DOHH2 (cell line): ENCODE data around the gene RIC8A.

Source experiments
- CTCF ChIP-seq: fragments of 200-600 bp; sonication (generic); IDR thresholded peaks from one replicate; pipeline ENCODE4 v1.5.1; 2014; ENCODE audit warnings: antibody characterized with exemption, mild to moderate bottlenecking, low read depth, low read length; ENCODE audit not compliant: poor library complexity, severe bottlenecking
- EZH2phosphoT487 ChIP-seq: fragments of 200-600 bp; sonication (generic); IDR thresholded peaks from 2 replicates; pipeline ENCODE4 v1.6.1; 2017; ENCODE audit warnings: borderline replicate concordance, mild to moderate bottlenecking, antibody characterized with exemption, low read length, moderate library complexity, mixed read lengths

GRCh38 chr11:199004-199581, 8.4 kb upstream of the RIC8A start:
- TF ChIP-seq CTCF (no peak), EZH2phosphoT487 (no peak)
